A673 (cell line): ENCODE data around the gene FASN. TPM values are rescaled to one million over a fixed set of nuclear protein-coding genes. Genes with fewer than 3 reads are reported as not detected.

ENCODE experiments used
- BruUV-seq: library from RNA; stranded (reverse); fragments of 400-500 nt; replicated peaks from 2 replicates; lab custom pipeline; 2021; lab: Mats Ljungman, UMichigan
- CTCF ChIA-PET: fragments of 300-600 bp; sonication (Branson Sonifier 250); formaldehyde crosslinking; loops from one replicate; lab custom pipeline; 2022; ENCODE audit warnings: antibody characterized with exemption; lab: Charles Lee
- POLR2A ChIA-PET: fragments of 300-600 bp; sonication (Branson Sonifier 250); formaldehyde crosslinking; loops from one replicate; lab custom pipeline; 2022; ENCODE audit warnings: antibody characterized with exemption; ENCODE audit not compliant: low non-redundant PET; lab: Charles Lee
- DNase-seq: peaks from one replicate; pipeline ENCODE4 v3.0.0-alpha.2; 2015; ENCODE audit warnings: low spot score
- H3K27ac ChIP-seq: fragments of 200-600 bp; sonication (generic); 2 replicates; pipeline ENCODE4 v1.5.1; 2016; ENCODE audit warnings: mixed run types, low read depth, mild to moderate bottlenecking, mixed read lengths, antibody characterized with exemption, low read length; ENCODE audit not compliant: poor library complexity, severe bottlenecking
- H3K27me3 ChIP-seq: fragments of 200-600 bp; sonication (generic); replicated peaks from 2 replicates; pipeline ENCODE4 v1.6.1; 2017; ENCODE audit warnings: mixed run types, low read depth, mild to moderate bottlenecking, mixed read lengths, antibody characterized with exemption, low read length; ENCODE audit not compliant: insufficient read depth, poor library complexity
- H3K36me3 ChIP-seq: fragments of 200-600 bp; sonication (generic); 2 replicates; pipeline ENCODE4 v1.6.1; 2016; ENCODE audit warnings: mixed run types, mild to moderate bottlenecking, mixed read lengths, antibody characterized with exemption, low read length; ENCODE audit not compliant: insufficient read depth, poor library complexity, severe bottlenecking
- H3K4me1 ChIP-seq: fragments of 200-600 bp; sonication (generic); 2 replicates; pipeline ENCODE4 v1.6.1; 2017; ENCODE audit warnings: mixed run types, mild to moderate bottlenecking, mixed read lengths, antibody characterized with exemption, low read length; ENCODE audit not compliant: insufficient read depth, poor library complexity, severe bottlenecking
- H3K4me3 ChIP-seq: fragments of 200-600 bp; sonication (generic); 2 replicates; pipeline ENCODE4 v1.5.1; 2016; ENCODE audit warnings: low read depth, mixed run types, mild to moderate bottlenecking, mixed read lengths, low read length; ENCODE audit not compliant: poor library complexity, severe bottlenecking
- H3K9me3 ChIP-seq: fragments of 200-600 bp; sonication (generic); 2 replicates; pipeline ENCODE4 v1.6.1; 2016; ENCODE audit warnings: mixed run types, low read depth, mild to moderate bottlenecking, mixed read lengths, antibody characterized with exemption, low read length; ENCODE audit not compliant: poor library complexity, severe bottlenecking
- EZH2 ChIP-seq: fragments of 200-600 bp; sonication (generic); IDR thresholded peaks from 2 replicates; pipeline ENCODE4 v1.6.1; 2017; ENCODE audit warnings: borderline replicate concordance, low read depth, mild to moderate bottlenecking, mixed read lengths, antibody characterized with exemption, low read length; ENCODE audit not compliant: poor library complexity, severe bottlenecking
- intact Hi-C: fragments of 100-400 bp; cut with micrococcal nuclease; formaldehyde crosslinking; loops from one replicate; pipeline ENCODE4 v1.10.0; 2022; ENCODE audit not compliant: unreplicated experiment
- total RNA-seq: library from RNA; stranded (reverse); gene quantifications from 2 replicates; pipeline ENCODE4 v1.2.3, GENCODE V29; 2021
- TF ChIP-seq, protein P1 (sequence below): fragments of 300-800, 200-600 bp; sonication (generic); conservative IDR thresholded peaks from 2 replicates; pipeline ENCODE4 v1.5.1; 2017; ENCODE audit warnings: low read depth, mild to moderate bottlenecking, antibody characterized with exemption, low read length, moderate library complexity, mixed read lengths

The FASN gene
- total RNA-seq, 1 experiment from 2014 or later, result 591 TPM

DNA sequence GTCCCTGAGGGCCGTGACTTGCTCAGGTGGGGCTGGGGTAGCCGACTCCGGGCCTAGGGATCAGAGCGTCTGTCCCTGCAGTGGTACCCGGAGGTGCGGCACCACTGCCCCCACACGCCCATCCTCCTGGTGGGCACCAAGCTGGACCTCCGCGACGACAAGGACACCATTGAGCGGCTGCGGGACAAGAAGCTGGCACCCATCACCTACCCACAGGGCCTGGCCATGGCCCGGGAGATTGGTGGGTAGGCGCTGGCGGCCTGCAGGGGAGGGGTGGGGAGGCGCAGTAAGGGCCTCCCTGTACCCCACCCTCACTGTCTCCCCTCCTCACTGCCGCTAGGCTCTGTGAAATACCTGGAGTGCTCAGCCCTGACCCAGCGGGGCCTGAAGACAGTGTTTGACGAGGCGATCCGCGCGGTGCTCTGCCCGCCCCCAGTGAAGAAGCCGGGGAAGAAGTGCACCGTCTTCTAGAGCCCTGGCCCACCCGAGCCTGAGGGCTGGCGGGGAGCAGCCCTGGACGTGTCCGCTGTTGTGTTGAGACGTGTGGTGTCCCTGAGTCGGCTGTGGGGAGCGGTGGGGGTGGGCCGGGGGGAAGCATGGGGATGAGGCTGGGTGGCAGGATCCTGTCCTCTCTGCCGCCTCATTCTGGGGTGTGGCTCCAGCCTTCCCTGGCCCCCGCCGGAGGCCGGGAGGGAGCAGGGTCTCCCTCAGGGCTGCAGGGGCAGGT lies 64.5 kb downstream of the FASN start:
- no peaks in the 10 kb centered on the region for H3K27me3 ChIP-seq
- no peaks in the 10 kb centered on the region for H3K36me3 ChIP-seq
- DNase-seq, result no peak
- H3K9me3 ChIP-seq, result no peaks in the 10 kb centered on the region
- intact Hi-C loops, result loop anchor here (5.0 kb wide), 1 partner anchor 119 kb away; no protein-coding TSS in a partner anchor
- no peak overlapping the region for H3K27ac ChIP-seq
- ChIA-PET CTCF (no interaction called here), POLR2A (no interaction called here)
- peaks cover 11% of the 10 kb centered on the region for H3K4me1 ChIP-seq
- TF ChIP-seq, protein P1, sequence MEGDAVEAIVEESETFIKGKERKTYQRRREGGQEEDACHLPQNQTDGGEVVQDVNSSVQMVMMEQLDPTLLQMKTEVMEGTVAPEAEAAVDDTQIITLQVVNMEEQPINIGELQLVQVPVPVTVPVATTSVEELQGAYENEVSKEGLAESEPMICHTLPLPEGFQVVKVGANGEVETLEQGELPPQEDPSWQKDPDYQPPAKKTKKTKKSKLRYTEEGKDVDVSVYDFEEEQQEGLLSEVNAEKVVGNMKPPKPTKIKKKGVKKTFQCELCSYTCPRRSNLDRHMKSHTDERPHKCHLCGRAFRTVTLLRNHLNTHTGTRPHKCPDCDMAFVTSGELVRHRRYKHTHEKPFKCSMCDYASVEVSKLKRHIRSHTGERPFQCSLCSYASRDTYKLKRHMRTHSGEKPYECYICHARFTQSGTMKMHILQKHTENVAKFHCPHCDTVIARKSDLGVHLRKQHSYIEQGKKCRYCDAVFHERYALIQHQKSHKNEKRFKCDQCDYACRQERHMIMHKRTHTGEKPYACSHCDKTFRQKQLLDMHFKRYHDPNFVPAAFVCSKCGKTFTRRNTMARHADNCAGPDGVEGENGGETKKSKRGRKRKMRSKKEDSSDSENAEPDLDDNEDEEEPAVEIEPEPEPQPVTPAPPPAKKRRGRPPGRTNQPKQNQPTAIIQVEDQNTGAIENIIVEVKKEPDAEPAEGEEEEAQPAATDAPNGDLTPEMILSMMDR, result no peak
- no peak for TF ChIP-seq EZH2
- no TSS peak for BruUV-seq
- H3K4me3 ChIP-seq, result no peak overlapping the region

DNA sequence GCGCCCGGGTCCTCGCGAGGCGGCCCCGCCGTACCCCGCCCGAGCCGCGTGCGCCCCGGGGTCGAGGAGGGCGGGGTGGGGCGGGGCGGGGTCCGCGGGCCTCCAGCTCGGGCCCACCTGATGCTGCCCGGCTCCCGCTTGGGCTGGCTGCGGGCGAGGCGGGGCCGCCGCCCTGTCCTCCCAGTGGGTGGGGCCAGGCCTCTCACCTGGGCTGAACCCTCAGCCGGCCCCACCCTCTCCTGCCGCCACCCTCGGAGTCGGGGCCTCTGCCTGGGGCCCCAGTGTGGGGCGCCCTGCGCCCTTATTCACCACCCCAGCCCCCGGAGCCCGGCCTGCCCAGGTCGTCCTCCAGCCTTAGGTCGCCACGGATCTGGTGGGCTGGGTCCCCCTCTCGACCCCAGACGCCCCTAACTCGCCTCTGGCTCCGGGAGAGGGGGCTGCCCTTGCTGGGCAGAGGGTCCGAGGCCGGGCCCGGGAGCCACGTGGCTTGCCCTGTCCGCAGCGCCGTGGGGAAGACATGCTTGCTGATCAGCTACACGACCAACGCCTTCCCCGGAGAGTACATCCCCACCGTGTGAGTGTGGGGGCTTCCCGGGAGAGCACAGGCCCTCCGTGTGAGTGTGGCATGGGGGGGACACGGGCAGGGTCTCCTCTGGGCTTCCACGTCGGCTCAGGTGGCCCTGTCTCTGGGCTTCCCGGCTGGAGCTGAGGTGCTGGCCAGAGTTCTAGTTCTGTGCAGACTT lies 66.0 kb downstream of the FASN start:
- H3K4me1 ChIP-seq, result peaks cover 11% of the 10 kb centered on the region
- intact Hi-C loops, result loop anchor here (5.0 kb wide), 1 partner anchor 120 kb away; no protein-coding TSS in a partner anchor
- H3K27me3 ChIP-seq, result no peaks in the 10 kb centered on the region
- no peak overlapping the region for H3K27ac ChIP-seq
- DNase-seq, result no peak
- POLR2A ChIA-PET, result no interaction called here
- H3K9me3 ChIP-seq, result no peaks in the 10 kb centered on the region
- peaks cover 3% of the 10 kb centered on the region for H3K36me3 ChIP-seq
- TF ChIP-seq, protein P1, result no peak
- no peak for TF ChIP-seq EZH2
- CTCF ChIA-PET, result no interaction called here
- H3K4me3 ChIP-seq, result peak overlapping the region; percentile 67
- BruUV-seq, result no TSS peak

DNA sequence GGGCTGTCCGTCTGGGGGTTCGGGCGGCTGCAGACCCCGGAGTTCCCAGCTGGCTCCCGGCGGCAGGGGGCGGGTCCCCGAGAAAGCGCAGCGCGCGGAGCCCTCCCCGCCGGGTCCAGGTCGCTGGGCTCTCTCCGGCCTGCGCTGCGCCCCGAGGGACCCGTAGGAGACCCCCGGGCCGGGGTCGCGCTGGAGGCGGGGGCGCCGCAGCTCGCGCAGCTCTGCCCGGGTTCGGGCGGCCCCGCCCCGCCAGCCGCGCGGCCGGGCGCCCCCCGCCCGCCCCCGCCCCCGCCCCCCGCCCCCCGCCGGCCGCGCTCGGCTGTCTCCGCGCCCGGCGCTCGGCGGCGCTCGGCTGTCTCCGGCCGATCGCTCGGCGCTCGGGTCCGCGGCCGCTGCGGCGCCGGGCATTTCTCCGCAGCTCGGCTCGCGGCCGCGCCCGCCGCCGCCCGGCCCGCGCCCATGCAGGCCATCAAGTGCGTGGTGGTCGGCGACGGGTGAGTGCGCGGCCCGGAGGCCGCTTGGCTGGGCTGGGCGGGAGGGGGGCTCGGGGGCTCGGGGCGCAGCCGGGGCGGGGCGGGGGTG lies 66.6 kb downstream of the FASN start, which contains the start of gene RAC3:
RAC3 (plus strand) TSS at position 376 of the 582 bp plus-strand sequence; CDS start at position 460, 84 bp downstream.
- intact Hi-C loops, result loop anchor here (5.0 kb wide), 1 partner anchor 121 kb away; no protein-coding TSS in a partner anchor
- no TSS peak for BruUV-seq
- Histone ChIP-seq H3K27ac (peak within 1 kb of the TSS; percentile 62), H3K9me3 (no peaks in the 10 kb centered on the region), H3K36me3 (peaks cover 5% of the 10 kb centered on the region), H3K4me1 (peaks cover 7% of the 10 kb centered on the region), H3K4me3 (peak within 1 kb of the TSS; percentile 67), H3K27me3 (no peaks in the 10 kb centered on the region)
- peak; percentile 70 for DNase-seq
- no peak for TF ChIP-seq EZH2
- TF ChIP-seq, protein P1, result no peak
- ChIA-PET CTCF (interaction anchor here (1.3 to 1.6 kb wide), 2 partner anchors 9 to 123 kb away, joined by 7 to 19 read pairs; no protein-coding TSS in a partner anchor), POLR2A (no interaction called here)
